Body of pancreas (tissue), 4 donors: ENCODE data around the gene NMT1. TPM values are rescaled to one million over a fixed set of nuclear protein-coding genes. Genes with fewer than 3 reads are reported as not detected.

Experiments used
- ATAC-seq: fragments of 150-250 bp; one replicate; pipeline ENCODE4 v1.9.1; 2016
- DNase-seq, 4 donors: peaks; one replicate each; pipeline ENCODE4 v3.0.0-alpha.2; 2019
- H3K27ac ChIP-seq, 4 donors: fragments of 200-600 bp; sonication (generic); 1 replicate in 3 of 4; 2 replicates in 1 of 4; pipeline versions ENCODE4 v1.5.1 to v1.6.1; 2016 to 2019; ENCODE audit warnings: mild to moderate bottlenecking in 1 of 4, mixed read lengths in 1 of 4, moderate library complexity in 1 of 4
- H3K27me3 ChIP-seq, 2 donors: fragments of 200-600 bp; sonication (generic); one replicate each; pipeline ENCODE4 v1.6.0; 2016; ENCODE audit warnings: mild to moderate bottlenecking in 1 of 2
- H3K36me3 ChIP-seq, 2 donors: fragments of 200-600 bp; sonication (generic); replicated peaks in 1 of 2; 2 replicates each; pipeline ENCODE4 v1.5.1; 2016; ENCODE audit warnings: low read depth in 2 of 2; ENCODE audit not compliant: insufficient read depth in 1 of 2
- H3K4me1 ChIP-seq: fragments of 200-600 bp; sonication (generic); one replicate; pipeline ENCODE4 v1.6.0; 2016
- H3K4me3 ChIP-seq, 2 donors: fragments of 200-600 bp; sonication (generic); 1 replicate in 1 of 2; 2 replicates in 1 of 2; pipeline ENCODE4 v1.5.1; 2016 to 2019
- H3K9me3 ChIP-seq, 3 donors: fragments of 200-600 bp; sonication (generic); 1 replicate in 2 of 3; 2 replicates in 1 of 3; pipeline ENCODE4 v1.5.1; 2016
- POLR2A ChIP-seq, 3 donors: fragments of 450-650 bp; IDR thresholded peaks; one replicate each; pipeline ENCODE4 v1.6.1; 2016; ENCODE audit warnings: antibody characterized with exemption in 3 of 3, mild to moderate bottlenecking in 2 of 3
- WGBS, 2 donors: methylation state at CpG; one replicate each; pipeline ENCODE4 v1.1.5; 2017; 5-methylcytosine and 5-hydroxymethylcytosine counted together
- intact Hi-C: fragments of 100-400 bp; cut with DNase I; formaldehyde crosslinking; loops from one replicate; pipeline ENCODE4 v1.15.1; 2023
- total RNA-seq, 2 donors: library from RNA; depleted of rRNA; stranded (reverse); fragments of >200 nt; gene quantifications; one replicate each; pipeline ENCODE4 v1.1.0, GENCODE V29; 2016
- TF ChIP-seq, protein P1 (sequence below), 7 experiments: fragments of 450-650 bp in 4 of 7; fragments of 200-600 bp in 3 of 7; sonication (generic) in 3 of 7; IDR thresholded peaks; one replicate each; pipeline ENCODE4 v1.5.1; 2016 to 2019; ENCODE audit warnings: antibody characterized with exemption in 7 of 7

The NMT1 gene
- total RNA-seq, 2 donors from 2014 or later: 26.5 to 33.9 TPM

DNA sequence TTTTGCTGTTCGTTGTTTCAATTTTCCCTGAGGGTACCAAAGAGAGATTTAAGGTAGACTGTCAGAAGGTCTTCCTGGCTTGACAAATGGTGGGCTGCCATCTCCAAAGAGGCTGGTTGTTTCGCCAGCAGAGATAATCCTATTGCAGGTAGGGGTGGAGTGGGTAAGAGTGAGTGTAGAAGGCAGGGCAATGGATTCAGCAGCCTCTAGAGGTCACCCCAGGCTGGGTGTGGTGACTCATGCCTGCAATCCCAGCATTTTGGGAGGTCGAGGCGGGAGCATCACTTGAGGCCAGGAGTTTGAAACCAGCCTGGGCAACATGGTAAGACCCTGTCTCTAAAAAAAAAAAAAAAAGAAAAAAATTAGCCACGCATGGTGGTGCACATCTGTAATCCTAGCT, 44.3 kb upstream of the NMT1 start:
- H3K27ac ChIP-seq: peak overlapping the region; percentile 10 to 38 (median 34)
- H3K4me3 ChIP-seq: no peak overlapping the region
- no peak for TF ChIP-seq POLR2A (IDR thresholded peaks at IDR 0.05)
- TF ChIP-seq, protein P1, sequence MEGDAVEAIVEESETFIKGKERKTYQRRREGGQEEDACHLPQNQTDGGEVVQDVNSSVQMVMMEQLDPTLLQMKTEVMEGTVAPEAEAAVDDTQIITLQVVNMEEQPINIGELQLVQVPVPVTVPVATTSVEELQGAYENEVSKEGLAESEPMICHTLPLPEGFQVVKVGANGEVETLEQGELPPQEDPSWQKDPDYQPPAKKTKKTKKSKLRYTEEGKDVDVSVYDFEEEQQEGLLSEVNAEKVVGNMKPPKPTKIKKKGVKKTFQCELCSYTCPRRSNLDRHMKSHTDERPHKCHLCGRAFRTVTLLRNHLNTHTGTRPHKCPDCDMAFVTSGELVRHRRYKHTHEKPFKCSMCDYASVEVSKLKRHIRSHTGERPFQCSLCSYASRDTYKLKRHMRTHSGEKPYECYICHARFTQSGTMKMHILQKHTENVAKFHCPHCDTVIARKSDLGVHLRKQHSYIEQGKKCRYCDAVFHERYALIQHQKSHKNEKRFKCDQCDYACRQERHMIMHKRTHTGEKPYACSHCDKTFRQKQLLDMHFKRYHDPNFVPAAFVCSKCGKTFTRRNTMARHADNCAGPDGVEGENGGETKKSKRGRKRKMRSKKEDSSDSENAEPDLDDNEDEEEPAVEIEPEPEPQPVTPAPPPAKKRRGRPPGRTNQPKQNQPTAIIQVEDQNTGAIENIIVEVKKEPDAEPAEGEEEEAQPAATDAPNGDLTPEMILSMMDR (IDR thresholded peaks at IDR 0.05): peak in 3 of 7 experiments; percentile 19 to 30 (median 20)
- peaks cover 59% of the 10 kb centered on the region for H3K4me1 ChIP-seq
- H3K9me3 ChIP-seq: no peaks in the 10 kb centered on the region
- WGBS, 2 donors: 26 to 30% methylated on average over 5 of the region's 5 CpGs
- intact Hi-C loops: no loop called here
- no peaks in the 10 kb centered on the region for H3K27me3 ChIP-seq
- no peaks in the 10 kb centered on the region for H3K36me3 ChIP-seq
- no peak for ATAC-seq
- peak in 2 of 4 donors; percentile 24 to 44 for DNase-seq

DNA sequence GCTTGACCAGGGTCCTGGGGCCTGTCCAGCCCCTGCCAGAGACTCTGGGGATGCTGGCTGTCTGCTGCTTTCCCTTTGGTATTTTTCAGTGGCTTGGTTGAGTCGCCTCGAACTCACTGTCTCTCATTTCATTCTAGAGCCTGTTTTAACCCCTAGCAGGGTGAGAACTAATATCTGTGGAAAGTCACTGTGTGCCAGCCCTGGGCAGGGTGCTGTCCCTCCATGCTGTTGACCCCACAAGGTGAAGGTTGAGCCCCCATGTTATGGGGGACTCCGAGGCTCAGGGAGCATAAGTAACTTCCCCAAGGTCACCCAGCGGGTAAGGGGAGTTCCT, 42.6 kb upstream of the NMT1 start:
- intact Hi-C loops: no loop called here
- Histone ChIP-seq H3K27ac (peak overlapping the region in 3 of 4 donors; percentile 40 to 63 (median 56)), H3K36me3 (no peaks in the 10 kb centered on the region), H3K4me1 (peaks cover 64% of the 10 kb centered on the region), H3K4me3 (no peak overlapping the region), H3K27me3 (no peaks in the 10 kb centered on the region), H3K9me3 (no peaks in the 10 kb centered on the region)
- no peak for ATAC-seq
- no peak for DNase-seq
- TF ChIP-seq, protein P1 (IDR thresholded peaks at IDR 0.05): no peak
- no peak for TF ChIP-seq POLR2A (IDR thresholded peaks at IDR 0.05)
- 16% methylated on average over 4 of the region's 4 CpGs; no CpG with 5 or more reads in 1 of the 2 donors for WGBS, 2 donors

DNA sequence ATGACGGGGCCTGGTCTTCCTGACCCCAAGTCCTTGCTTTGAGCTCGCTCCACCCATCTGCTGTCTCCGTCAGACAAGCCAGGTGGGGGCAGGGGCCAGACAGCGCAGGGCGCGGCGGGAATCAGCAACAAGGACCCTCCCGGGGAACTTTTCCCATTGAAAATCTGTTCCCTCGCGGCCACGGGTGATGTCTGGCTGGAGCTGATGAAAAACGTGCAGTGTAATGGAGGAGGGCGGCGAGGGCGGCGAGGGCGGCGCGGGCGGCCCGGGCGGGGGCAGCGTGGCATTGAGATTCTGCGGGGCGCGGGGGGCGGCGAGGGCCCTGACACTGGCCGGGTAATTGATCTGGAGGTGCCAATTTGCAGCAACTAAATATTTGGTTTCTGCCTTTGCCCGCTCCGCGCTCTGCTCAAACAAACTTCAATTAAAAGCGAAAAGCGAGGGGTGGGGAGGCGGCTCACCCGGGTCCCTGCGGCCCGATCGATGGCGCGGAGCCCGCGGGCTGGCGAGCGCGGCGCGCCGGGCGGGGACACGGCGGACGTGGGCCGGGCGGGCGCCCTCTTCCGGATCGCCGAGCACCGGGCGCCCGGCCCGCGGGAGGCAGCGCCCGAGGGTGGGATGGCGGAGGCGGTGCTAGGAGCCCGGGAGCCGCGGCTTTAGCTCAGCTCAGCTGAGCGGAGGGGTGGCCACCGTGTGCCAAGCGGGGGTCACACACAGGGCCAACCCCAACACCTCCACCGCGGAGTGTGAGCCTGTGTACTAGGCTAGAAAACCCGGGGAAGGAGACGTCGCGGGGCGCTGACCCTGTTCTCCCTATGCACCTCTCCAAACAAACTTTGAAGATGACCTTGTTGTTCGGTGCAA, 42.0 kb upstream of the NMT1 start:
- Histone ChIP-seq H3K36me3 (no peaks in the 10 kb centered on the region), H3K9me3 (no peaks in the 10 kb centered on the region), H3K27me3 (no peaks in the 10 kb centered on the region), H3K27ac (peak overlapping the region in 3 of 4 donors; percentile 40 to 63 (median 56)), H3K4me1 (peaks cover 64% of the 10 kb centered on the region), H3K4me3 (peak overlapping the region in 1 of 2 donors; percentile 23)
- ATAC-seq (peak; percentile 69), DNase-seq (peak; percentile 42 to 68 (median 56))
- intact Hi-C loops: no loop called here
- TF ChIP-seq, protein P1 (IDR thresholded peaks at IDR 0.05): peak in 6 of 7 experiments; percentile 23 to 74 (median 46)
- TF ChIP-seq POLR2A (IDR thresholded peaks at IDR 0.05): no peak
- WGBS, 2 donors: 2 to 5% methylated on average over 25 to 82 of the region's 82 CpGs

DNA sequence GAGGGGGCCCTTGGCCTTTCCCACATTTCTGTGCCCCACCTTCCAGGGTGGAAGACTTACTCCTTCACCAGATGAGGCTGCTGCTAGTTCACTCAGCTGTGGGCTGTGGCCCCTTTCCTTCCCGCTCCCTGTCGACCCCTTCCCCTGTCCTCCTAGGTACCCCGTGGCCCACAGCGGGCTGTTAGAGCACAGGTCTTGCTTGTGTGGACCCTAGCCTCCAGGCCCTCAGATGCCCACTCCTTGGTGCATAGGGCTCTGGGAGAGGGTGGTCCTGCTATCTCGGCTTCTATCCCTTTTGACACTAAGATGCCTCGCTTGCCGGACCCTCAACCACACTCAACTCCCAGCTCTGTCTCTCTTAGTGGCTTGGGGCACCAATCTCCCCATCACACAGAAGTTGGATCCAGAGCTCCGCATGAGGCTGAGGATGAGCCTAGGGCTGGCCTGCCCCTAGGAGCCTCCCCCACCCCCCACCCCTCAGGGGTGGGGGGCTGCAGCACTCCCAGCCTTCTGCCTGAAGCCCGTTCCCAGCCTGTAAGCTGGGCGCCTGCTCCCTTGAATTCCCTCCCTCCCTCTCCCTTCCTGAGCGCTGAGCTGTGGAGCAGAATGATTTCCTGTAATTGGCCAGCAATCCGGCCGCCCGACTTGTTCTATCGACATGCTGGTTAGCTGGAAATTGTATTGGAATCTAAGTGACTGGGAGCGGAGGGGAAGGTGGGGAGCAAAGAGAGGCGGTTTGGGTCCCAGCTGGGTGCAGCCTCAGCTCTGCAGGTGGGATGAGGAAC, 40.6 kb upstream of the NMT1 start:
- Histone ChIP-seq H3K36me3 (no peaks in the 10 kb centered on the region), H3K27ac (peak overlapping the region in 2 of 4 donors; percentile 73 to 82), H3K9me3 (no peaks in the 10 kb centered on the region), H3K4me3 (no peak overlapping the region), H3K4me1 (peaks cover 62% of the 10 kb centered on the region), H3K27me3 (no peaks in the 10 kb centered on the region)
- intact Hi-C loops: loop anchor here (2.0 to 10.0 kb wide), 2 partner anchors 100 to 246 kb away; no protein-coding TSS in a partner anchor
- ATAC-seq: no peak
- TF ChIP-seq POLR2A (IDR thresholded peaks at IDR 0.05): no peak
- TF ChIP-seq, protein P1 (IDR thresholded peaks at IDR 0.05): no peak
- DNase-seq: peak in 3 of 4 donors; percentile 49 to 59 (median 54)
- WGBS, 2 donors: 54 to 61% methylated on average over 12 to 17 of the region's 17 CpGs
